WTC11 (cell line): ENCODE measurements around the gene SPINK7. TPM values are rescaled to one million over a fixed set of nuclear protein-coding genes. Genes with fewer than 3 reads are reported as not detected.

Source experiments
- ATAC-seq: fragments of 200-7000 bp; cut with Tn5 transposase; 2 replicates; pipeline ENCODE4 v1.10.0; 2021; ENCODE audit warnings: mild to moderate bottlenecking, moderate library complexity
- CTCF ChIA-PET: fragments of 300-600 bp; sonication (Branson Sonifier 250); formaldehyde crosslinking; loops from one replicate; lab custom pipeline; 2021; ENCODE audit warnings: antibody characterized with exemption; lab: Charles Lee
- POLR2A ChIA-PET: fragments of 350-600 bp; sonication (Branson Sonifier 250); formaldehyde crosslinking; loops from one replicate; lab custom pipeline; 2021; ENCODE audit warnings: antibody characterized with exemption; lab: Charles Lee
- DNase-seq: peaks from one replicate; pipeline ENCODE4 v3.0.0; 2021; ENCODE audit warnings: low spot score
- H3K27ac Mint-ChIP-seq: 2 replicates; pipeline ENCODE4 v1.8.0; 2021; ENCODE audit warnings: mixed read lengths
- H3K27me3 Mint-ChIP-seq: 2 replicates; pipeline ENCODE4 v1.8.0; 2021; ENCODE audit warnings: low read depth, mild to moderate bottlenecking, moderate library complexity, mixed read lengths
- H3K36me3 Mint-ChIP-seq: 2 replicates; pipeline ENCODE4 v1.8.0; 2021; ENCODE audit warnings: mixed read lengths
- H3K4me1 Mint-ChIP-seq: 2 replicates; pipeline ENCODE4 v1.8.0; 2022; ENCODE audit warnings: mixed read lengths
- H3K4me3 Mint-ChIP-seq: 2 replicates; pipeline ENCODE4 v1.8.0; 2021; ENCODE audit warnings: mild to moderate bottlenecking, moderate library complexity, mixed read lengths
- H3K9me3 Mint-ChIP-seq: 2 replicates; pipeline ENCODE4 v1.8.0; 2021; ENCODE audit warnings: mixed read lengths
- CREB1 ChIP-seq: sonication (generic); formaldehyde crosslinking; IDR thresholded peaks from 2 replicates; pipeline ENCODE4 v1.8.0; 2023; ENCODE audit warnings: mild to moderate bottlenecking, missing genetic modification reagents
- CREM ChIP-seq: sonication (generic); formaldehyde crosslinking; IDR thresholded peaks from 2 replicates; pipeline ENCODE4 v1.8.1; 2022; ENCODE audit warnings: mild to moderate bottlenecking, missing genetic modification reagents, moderate library complexity
- GTF2I ChIP-seq: fragments of 250-450 bp; sonication (Bioruptor Pico); conservative IDR thresholded peaks from 2 replicates; pipeline ENCODE4 v1.4.0; 2021; ENCODE audit warnings: mild to moderate bottlenecking
- NFATC4 ChIP-seq: fragments of 250-450 bp; sonication (Bioruptor Pico); IDR thresholded peaks from 2 replicates; pipeline ENCODE4 v1.9.0; 2021; ENCODE audit warnings: mild to moderate bottlenecking
- OVOL2 ChIP-seq: fragments of 250-450 bp; sonication (Bioruptor Pico); IDR thresholded peaks from 2 replicates; pipeline ENCODE4 v1.9.0; 2021; ENCODE audit warnings: mild to moderate bottlenecking, borderline replicate concordance
- total RNA-seq: library from RNA; stranded (reverse); gene quantifications from 3 replicates; pipeline ENCODE4 v1.2.3, GENCODE V29; 2021
- TF ChIP-seq, protein P1 (sequence below): fragments of 250-450 bp; sonication (Bioruptor Pico); IDR thresholded peaks from 2 replicates; pipeline ENCODE4 v1.9.0; 2021; ENCODE audit warnings: mild to moderate bottlenecking
- TF ChIP-seq, protein P2 (sequence below): sonication (generic); formaldehyde crosslinking; conservative IDR thresholded peaks from 2 replicates; pipeline ENCODE4 v1.8.1; 2023; ENCODE audit warnings: mild to moderate bottlenecking, low read depth, missing genetic modification reagents, moderate library complexity
- TF ChIP-seq, protein P3 (sequence below): fragments of 250-450 bp; sonication (Bioruptor Pico); IDR thresholded peaks from 2 replicates; pipeline ENCODE4 v1.9.0; 2021; ENCODE audit warnings: moderate library complexity, mild to moderate bottlenecking, inconsistent platforms, borderline replicate concordance
- TF ChIP-seq, protein P4 (sequence below): sonication (generic); formaldehyde crosslinking; IDR thresholded peaks from 2 replicates; pipeline ENCODE4 v1.8.0; 2023; ENCODE audit warnings: missing genetic modification reagents, mild to moderate bottlenecking, borderline replicate concordance
- TF ChIP-seq, protein P5 (sequence below): sonication (generic); formaldehyde crosslinking; IDR thresholded peaks from 2 replicates; pipeline ENCODE4 v1.8.1; 2023; ENCODE audit warnings: mild to moderate bottlenecking, missing genetic modification reagents, moderate library complexity
- TF ChIP-seq, protein P6 (sequence below): sonication (generic); formaldehyde crosslinking; IDR thresholded peaks from 2 replicates; pipeline ENCODE4 v1.8.1; 2022; ENCODE audit warnings: low read depth, missing genetic modification reagents, borderline replicate concordance
- TF ChIP-seq, protein P7 (sequence below): fragments of 250-450 bp; sonication (Bioruptor Pico); conservative IDR thresholded peaks from 2 replicates; pipeline ENCODE4 v1.9.0; 2021; ENCODE audit warnings: mild to moderate bottlenecking
- TF ChIP-seq, protein P8 (sequence below): sonication (generic); formaldehyde crosslinking; IDR thresholded peaks from 2 replicates; pipeline ENCODE4 v1.8.0; 2023; ENCODE audit warnings: mild to moderate bottlenecking, missing genetic modification reagents

Gene SPINK7
- total RNA-seq, 1 experiment from 2014 or later = not detected

DNA sequence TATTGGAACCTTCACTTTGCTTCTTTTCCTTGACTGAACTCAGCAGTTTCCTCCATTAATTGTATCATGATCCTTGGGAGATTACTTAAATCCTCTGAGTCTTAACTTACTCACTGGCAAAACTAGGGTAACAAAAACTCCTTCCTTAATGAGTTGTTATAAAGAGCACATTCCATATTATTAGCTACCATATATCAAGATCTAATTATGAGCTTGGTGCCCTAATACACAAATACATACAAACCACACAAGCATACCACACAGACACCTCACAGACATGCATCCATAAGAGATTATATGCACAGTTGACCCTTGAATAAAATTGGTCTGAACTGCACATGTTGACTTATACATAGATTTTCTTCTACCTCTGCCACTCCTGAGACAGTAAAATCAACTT lies 2.5 kb upstream of the SPINK7 start (continued):
- TF ChIP-seq, protein P1, sequence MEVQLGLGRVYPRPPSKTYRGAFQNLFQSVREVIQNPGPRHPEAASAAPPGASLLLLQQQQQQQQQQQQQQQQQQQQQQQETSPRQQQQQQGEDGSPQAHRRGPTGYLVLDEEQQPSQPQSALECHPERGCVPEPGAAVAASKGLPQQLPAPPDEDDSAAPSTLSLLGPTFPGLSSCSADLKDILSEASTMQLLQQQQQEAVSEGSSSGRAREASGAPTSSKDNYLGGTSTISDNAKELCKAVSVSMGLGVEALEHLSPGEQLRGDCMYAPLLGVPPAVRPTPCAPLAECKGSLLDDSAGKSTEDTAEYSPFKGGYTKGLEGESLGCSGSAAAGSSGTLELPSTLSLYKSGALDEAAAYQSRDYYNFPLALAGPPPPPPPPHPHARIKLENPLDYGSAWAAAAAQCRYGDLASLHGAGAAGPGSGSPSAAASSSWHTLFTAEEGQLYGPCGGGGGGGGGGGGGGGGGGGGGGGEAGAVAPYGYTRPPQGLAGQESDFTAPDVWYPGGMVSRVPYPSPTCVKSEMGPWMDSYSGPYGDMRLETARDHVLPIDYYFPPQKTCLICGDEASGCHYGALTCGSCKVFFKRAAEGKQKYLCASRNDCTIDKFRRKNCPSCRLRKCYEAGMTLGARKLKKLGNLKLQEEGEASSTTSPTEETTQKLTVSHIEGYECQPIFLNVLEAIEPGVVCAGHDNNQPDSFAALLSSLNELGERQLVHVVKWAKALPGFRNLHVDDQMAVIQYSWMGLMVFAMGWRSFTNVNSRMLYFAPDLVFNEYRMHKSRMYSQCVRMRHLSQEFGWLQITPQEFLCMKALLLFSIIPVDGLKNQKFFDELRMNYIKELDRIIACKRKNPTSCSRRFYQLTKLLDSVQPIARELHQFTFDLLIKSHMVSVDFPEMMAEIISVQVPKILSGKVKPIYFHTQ = no peak
- TF ChIP-seq CREM (CRISPR knock-in tag) = no peak
- TF ChIP-seq, protein P2, sequence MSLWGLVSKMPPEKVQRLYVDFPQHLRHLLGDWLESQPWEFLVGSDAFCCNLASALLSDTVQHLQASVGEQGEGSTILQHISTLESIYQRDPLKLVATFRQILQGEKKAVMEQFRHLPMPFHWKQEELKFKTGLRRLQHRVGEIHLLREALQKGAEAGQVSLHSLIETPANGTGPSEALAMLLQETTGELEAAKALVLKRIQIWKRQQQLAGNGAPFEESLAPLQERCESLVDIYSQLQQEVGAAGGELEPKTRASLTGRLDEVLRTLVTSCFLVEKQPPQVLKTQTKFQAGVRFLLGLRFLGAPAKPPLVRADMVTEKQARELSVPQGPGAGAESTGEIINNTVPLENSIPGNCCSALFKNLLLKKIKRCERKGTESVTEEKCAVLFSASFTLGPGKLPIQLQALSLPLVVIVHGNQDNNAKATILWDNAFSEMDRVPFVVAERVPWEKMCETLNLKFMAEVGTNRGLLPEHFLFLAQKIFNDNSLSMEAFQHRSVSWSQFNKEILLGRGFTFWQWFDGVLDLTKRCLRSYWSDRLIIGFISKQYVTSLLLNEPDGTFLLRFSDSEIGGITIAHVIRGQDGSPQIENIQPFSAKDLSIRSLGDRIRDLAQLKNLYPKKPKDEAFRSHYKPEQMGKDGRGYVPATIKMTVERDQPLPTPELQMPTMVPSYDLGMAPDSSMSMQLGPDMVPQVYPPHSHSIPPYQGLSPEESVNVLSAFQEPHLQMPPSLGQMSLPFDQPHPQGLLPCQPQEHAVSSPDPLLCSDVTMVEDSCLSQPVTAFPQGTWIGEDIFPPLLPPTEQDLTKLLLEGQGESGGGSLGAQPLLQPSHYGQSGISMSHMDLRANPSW (CRISPR knock-in tag) = no peak
- TF ChIP-seq, protein P3, sequence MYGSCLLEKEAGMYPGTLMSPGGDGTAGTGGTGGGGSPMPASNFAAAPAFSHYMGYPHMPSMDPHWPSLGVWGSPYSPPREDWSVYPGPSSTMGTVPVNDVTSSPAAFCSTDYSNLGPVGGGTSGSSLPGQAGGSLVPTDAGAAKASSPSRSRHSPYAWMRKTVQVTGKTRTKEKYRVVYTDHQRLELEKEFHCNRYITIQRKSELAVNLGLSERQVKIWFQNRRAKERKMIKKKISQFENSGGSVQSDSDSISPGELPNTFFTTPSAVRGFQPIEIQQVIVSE = no peak
- TF ChIP-seq, protein P4, sequence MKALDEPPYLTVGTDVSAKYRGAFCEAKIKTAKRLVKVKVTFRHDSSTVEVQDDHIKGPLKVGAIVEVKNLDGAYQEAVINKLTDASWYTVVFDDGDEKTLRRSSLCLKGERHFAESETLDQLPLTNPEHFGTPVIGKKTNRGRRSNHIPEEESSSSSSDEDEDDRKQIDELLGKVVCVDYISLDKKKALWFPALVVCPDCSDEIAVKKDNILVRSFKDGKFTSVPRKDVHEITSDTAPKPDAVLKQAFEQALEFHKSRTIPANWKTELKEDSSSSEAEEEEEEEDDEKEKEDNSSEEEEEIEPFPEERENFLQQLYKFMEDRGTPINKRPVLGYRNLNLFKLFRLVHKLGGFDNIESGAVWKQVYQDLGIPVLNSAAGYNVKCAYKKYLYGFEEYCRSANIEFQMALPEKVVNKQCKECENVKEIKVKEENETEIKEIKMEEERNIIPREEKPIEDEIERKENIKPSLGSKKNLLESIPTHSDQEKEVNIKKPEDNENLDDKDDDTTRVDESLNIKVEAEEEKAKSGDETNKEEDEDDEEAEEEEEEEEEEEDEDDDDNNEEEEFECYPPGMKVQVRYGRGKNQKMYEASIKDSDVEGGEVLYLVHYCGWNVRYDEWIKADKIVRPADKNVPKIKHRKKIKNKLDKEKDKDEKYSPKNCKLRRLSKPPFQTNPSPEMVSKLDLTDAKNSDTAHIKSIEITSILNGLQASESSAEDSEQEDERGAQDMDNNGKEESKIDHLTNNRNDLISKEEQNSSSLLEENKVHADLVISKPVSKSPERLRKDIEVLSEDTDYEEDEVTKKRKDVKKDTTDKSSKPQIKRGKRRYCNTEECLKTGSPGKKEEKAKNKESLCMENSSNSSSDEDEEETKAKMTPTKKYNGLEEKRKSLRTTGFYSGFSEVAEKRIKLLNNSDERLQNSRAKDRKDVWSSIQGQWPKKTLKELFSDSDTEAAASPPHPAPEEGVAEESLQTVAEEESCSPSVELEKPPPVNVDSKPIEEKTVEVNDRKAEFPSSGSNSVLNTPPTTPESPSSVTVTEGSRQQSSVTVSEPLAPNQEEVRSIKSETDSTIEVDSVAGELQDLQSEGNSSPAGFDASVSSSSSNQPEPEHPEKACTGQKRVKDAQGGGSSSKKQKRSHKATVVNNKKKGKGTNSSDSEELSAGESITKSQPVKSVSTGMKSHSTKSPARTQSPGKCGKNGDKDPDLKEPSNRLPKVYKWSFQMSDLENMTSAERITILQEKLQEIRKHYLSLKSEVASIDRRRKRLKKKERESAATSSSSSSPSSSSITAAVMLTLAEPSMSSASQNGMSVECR (CRISPR knock-in tag) = no peak
- TF ChIP-seq, protein P5, sequence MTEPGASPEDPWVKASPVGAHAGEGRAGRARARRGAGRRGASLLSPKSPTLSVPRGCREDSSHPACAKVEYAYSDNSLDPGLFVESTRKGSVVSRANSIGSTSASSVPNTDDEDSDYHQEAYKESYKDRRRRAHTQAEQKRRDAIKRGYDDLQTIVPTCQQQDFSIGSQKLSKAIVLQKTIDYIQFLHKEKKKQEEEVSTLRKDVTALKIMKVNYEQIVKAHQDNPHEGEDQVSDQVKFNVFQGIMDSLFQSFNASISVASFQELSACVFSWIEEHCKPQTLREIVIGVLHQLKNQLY (CRISPR knock-in tag) = no peak
- TF ChIP-seq, protein P6, sequence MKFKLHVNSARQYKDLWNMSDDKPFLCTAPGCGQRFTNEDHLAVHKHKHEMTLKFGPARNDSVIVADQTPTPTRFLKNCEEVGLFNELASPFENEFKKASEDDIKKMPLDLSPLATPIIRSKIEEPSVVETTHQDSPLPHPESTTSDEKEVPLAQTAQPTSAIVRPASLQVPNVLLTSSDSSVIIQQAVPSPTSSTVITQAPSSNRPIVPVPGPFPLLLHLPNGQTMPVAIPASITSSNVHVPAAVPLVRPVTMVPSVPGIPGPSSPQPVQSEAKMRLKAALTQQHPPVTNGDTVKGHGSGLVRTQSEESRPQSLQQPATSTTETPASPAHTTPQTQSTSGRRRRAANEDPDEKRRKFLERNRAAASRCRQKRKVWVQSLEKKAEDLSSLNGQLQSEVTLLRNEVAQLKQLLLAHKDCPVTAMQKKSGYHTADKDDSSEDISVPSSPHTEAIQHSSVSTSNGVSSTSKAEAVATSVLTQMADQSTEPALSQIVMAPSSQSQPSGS = no peak

DNA sequence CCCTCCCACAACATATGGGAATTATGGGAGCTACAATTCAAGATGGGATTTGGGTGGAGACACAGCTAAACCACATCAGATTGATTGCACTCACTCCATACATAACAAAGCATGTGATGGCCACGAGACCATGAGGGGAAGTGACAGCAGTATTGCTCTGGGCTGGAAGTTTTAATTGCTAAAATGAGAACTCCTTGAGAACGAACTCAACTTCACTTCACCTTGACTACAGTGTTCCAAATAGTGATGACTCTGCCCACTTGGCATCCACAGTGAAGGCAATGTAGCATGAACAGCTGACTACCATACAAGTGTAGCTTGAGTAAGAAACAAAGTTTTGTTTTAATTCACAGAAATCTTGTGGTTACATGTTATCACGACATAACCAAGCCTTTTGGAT lies 739 bp upstream of the SPINK7 start:
- Mint-ChIP-seq H3K4me1 (0 out of 2 replicates have a peak, but pooled peaks cover 3% of the 10 kb centered on the region), H3K27ac (no peak overlapping the region), H3K36me3 (no peaks in the 10 kb centered on the region), H3K9me3 (peaks cover 19% of the 10 kb centered on the region), H3K4me3 (no peak overlapping the region), H3K27me3 (peaks cover 11% of the 10 kb centered on the region)
- DNase-seq = no peak
- no peak for ATAC-seq
- CTCF ChIA-PET = interaction anchor here (1.0 kb wide), 1 partner anchor 14 kb away, joined by 3 read pairs; no protein-coding TSS in a partner anchor
- POLR2A ChIA-PET = no interaction called here
- TF ChIP-seq, protein P7, sequence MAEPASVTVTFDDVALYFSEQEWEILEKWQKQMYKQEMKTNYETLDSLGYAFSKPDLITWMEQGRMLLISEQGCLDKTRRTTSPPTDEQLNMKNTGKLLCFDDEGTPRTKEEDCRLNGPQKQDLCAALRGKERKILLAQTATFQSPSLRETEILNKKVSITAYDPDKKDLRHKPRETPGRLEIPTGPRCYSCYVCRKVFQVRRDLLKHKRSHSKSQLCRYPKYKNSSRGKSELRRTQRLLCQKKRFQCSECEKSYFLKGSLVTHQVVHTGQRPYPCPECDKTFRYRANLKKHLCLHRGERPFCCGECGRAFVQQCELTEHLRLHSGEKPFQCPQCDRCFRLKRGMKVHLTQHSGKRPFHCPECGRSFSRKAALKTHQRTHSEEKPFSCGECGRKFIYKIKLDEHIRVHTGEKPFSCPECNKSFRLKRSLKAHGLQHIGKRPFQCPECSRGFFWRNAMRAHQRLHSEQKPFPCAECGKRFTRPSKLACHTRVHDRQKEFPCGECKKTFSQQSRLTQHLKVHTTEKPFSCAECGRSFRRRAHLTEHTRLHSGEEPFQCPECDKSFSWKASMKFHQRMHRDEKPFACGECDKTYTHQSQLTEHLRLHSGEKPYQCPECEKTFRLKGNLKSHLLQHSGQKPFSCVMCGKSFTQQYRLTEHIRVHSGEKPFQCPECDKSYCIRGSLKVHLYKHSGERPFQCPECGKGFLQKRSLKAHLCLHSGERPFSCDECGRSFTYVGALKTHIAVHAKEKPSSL (CRISPR knock-in tag) = no peak
- TF ChIP-seq, protein P8, sequence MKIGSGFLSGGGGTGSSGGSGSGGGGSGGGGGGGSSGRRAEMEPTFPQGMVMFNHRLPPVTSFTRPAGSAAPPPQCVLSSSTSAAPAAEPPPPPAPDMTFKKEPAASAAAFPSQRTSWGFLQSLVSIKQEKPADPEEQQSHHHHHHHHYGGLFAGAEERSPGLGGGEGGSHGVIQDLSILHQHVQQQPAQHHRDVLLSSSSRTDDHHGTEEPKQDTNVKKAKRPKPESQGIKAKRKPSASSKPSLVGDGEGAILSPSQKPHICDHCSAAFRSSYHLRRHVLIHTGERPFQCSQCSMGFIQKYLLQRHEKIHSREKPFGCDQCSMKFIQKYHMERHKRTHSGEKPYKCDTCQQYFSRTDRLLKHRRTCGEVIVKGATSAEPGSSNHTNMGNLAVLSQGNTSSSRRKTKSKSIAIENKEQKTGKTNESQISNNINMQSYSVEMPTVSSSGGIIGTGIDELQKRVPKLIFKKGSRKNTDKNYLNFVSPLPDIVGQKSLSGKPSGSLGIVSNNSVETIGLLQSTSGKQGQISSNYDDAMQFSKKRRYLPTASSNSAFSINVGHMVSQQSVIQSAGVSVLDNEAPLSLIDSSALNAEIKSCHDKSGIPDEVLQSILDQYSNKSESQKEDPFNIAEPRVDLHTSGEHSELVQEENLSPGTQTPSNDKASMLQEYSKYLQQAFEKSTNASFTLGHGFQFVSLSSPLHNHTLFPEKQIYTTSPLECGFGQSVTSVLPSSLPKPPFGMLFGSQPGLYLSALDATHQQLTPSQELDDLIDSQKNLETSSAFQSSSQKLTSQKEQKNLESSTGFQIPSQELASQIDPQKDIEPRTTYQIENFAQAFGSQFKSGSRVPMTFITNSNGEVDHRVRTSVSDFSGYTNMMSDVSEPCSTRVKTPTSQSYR (CRISPR knock-in tag) = no peak
- TF ChIP-seq CREB1 (no peak), OVOL2 (CRISPR knock-in tag) (no peak), NFATC4 (no peak), GTF2I (no peak)
